ENCODE data around the gene TCF19.

Gene TCF19

DNA sequence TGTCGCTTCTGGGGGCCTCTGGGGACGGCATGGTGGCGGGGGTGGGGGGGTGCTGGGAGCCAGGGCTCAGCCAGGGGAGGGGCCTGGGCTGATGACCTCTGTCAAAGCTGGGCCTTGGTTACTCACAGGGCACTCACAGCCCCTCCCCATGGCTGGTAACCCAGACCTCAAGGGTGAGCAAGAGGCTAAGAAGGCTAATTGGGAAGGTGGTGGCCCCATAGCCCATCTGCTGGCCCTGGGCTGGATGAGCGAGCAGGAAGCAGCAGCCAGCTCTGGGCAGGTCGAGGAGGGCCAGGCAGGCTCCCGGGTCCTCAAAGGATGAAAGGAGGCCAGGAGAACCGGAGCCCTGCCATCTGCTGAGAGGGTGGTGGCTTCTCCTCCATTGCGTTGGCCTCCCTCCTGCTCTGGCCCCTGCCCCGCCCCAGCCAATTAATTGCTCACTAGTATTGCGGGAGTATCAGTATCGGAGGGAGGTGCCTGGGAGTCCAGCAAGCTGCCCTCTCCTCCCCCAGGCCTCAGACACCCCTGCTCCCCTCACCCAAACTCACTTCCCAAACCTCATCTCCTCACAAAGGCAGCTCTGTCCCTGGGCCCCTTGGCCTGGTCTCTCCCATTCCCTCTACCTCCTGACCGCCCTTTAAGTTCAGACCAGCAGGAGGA, 37.1 kb upstream of the TCF19 start:
- no peak for ATAC-seq
- TF ChIP-seq SNAI2 (CRISPR knock-in tag; IDR thresholded peaks at IDR 0.05) = no peak
- no peak for TF ChIP-seq ZNF8 (CRISPR knock-in tag; IDR thresholded peaks at IDR 0.05)
- no peak for TF ChIP-seq ZNF565 (CRISPR knock-in tag; conservative IDR thresholded peaks at IDR 0.05; ENCODE audit: low read depth)
- TF ChIP-seq, protein P1, sequence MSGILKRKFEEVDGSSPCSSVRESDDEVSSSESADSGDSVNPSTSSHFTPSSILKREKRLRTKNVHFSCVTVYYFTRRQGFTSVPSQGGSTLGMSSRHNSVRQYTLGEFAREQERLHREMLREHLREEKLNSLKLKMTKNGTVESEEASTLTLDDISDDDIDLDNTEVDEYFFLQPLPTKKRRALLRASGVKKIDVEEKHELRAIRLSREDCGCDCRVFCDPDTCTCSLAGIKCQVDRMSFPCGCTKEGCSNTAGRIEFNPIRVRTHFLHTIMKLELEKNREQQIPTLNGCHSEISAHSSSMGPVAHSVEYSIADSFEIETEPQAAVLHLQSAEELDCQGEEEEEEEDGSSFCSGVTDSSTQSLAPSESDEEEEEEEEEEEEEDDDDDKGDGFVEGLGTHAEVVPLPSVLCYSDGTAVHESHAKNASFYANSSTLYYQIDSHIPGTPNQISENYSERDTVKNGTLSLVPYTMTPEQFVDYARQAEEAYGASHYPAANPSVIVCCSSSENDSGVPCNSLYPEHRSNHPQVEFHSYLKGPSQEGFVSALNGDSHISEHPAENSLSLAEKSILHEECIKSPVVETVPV (CRISPR knock-in tag; IDR thresholded peaks at IDR 0.05) = no peak
- no peak for TF ChIP-seq ISL1 (CRISPR knock-in tag; IDR thresholded peaks at IDR 0.05)
- TF ChIP-seq ZFP3 (CRISPR knock-in tag; IDR thresholded peaks at IDR 0.05) = no peak
- TF ChIP-seq TCF4 (CRISPR knock-in tag; IDR thresholded peaks at IDR 0.05; ENCODE audit: borderline replicate concordance) = no peak
- TF ChIP-seq, protein P2, sequence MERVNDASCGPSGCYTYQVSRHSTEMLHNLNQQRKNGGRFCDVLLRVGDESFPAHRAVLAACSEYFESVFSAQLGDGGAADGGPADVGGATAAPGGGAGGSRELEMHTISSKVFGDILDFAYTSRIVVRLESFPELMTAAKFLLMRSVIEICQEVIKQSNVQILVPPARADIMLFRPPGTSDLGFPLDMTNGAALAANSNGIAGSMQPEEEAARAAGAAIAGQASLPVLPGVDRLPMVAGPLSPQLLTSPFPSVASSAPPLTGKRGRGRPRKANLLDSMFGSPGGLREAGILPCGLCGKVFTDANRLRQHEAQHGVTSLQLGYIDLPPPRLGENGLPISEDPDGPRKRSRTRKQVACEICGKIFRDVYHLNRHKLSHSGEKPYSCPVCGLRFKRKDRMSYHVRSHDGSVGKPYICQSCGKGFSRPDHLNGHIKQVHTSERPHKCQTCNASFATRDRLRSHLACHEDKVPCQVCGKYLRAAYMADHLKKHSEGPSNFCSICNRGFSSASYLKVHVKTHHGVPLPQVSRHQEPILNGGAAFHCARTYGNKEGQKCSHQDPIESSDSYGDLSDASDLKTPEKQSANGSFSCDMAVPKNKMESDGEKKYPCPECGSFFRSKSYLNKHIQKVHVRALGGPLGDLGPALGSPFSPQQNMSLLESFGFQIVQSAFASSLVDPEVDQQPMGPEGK (CRISPR knock-in tag; IDR thresholded peaks at IDR 0.05; ENCODE audit: borderline replicate concordance) = no peak
- TF ChIP-seq ZFP30 (CRISPR knock-in tag; IDR thresholded peaks at IDR 0.05) = no peak
- TF ChIP-seq PPARA (CRISPR knock-in tag; IDR thresholded peaks at IDR 0.05; ENCODE audit: borderline replicate concordance) = no peak
- TF ChIP-seq, protein P3, sequence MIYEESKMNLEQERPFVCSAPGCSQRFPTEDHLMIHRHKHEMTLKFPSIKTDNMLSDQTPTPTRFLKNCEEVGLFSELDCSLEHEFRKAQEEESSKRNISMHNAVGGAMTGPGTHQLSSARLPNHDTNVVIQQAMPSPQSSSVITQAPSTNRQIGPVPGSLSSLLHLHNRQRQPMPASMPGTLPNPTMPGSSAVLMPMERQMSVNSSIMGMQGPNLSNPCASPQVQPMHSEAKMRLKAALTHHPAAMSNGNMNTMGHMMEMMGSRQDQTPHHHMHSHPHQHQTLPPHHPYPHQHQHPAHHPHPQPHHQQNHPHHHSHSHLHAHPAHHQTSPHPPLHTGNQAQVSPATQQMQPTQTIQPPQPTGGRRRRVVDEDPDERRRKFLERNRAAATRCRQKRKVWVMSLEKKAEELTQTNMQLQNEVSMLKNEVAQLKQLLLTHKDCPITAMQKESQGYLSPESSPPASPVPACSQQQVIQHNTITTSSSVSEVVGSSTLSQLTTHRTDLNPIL (CRISPR knock-in tag; IDR thresholded peaks at IDR 0.05; ENCODE audit: low read depth) = no peak
- TF ChIP-seq CSDC2 (CRISPR knock-in tag; IDR thresholded peaks at IDR 0.05) = no peak
- no peak for TF ChIP-seq ARNTL (CRISPR knock-in tag; IDR thresholded peaks at IDR 0.05; ENCODE audit: borderline replicate concordance, low read depth)
- TF ChIP-seq ESRRG (CRISPR knock-in tag; IDR thresholded peaks at IDR 0.05) = no peak
- no peak for TF ChIP-seq TOX (CRISPR knock-in tag; IDR thresholded peaks at IDR 0.05; ENCODE audit: borderline replicate concordance)
- TF ChIP-seq, protein P4, sequence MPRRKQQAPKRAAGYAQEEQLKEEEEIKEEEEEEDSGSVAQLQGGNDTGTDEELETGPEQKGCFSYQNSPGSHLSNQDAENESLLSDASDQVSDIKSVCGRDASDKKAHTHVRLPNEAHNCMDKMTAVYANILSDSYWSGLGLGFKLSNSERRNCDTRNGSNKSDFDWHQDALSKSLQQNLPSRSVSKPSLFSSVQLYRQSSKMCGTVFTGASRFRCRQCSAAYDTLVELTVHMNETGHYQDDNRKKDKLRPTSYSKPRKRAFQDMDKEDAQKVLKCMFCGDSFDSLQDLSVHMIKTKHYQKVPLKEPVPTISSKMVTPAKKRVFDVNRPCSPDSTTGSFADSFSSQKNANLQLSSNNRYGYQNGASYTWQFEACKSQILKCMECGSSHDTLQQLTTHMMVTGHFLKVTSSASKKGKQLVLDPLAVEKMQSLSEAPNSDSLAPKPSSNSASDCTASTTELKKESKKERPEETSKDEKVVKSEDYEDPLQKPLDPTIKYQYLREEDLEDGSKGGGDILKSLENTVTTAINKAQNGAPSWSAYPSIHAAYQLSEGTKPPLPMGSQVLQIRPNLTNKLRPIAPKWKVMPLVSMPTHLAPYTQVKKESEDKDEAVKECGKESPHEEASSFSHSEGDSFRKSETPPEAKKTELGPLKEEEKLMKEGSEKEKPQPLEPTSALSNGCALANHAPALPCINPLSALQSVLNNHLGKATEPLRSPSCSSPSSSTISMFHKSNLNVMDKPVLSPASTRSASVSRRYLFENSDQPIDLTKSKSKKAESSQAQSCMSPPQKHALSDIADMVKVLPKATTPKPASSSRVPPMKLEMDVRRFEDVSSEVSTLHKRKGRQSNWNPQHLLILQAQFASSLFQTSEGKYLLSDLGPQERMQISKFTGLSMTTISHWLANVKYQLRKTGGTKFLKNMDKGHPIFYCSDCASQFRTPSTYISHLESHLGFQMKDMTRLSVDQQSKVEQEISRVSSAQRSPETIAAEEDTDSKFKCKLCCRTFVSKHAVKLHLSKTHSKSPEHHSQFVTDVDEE (CRISPR knock-in tag; IDR thresholded peaks at IDR 0.05) = no peak
- no peak for TF ChIP-seq RARB (CRISPR knock-in tag; IDR thresholded peaks at IDR 0.05)
- TF ChIP-seq GLIS3 (CRISPR knock-in tag; IDR thresholded peaks at IDR 0.05) = no peak

DNA sequence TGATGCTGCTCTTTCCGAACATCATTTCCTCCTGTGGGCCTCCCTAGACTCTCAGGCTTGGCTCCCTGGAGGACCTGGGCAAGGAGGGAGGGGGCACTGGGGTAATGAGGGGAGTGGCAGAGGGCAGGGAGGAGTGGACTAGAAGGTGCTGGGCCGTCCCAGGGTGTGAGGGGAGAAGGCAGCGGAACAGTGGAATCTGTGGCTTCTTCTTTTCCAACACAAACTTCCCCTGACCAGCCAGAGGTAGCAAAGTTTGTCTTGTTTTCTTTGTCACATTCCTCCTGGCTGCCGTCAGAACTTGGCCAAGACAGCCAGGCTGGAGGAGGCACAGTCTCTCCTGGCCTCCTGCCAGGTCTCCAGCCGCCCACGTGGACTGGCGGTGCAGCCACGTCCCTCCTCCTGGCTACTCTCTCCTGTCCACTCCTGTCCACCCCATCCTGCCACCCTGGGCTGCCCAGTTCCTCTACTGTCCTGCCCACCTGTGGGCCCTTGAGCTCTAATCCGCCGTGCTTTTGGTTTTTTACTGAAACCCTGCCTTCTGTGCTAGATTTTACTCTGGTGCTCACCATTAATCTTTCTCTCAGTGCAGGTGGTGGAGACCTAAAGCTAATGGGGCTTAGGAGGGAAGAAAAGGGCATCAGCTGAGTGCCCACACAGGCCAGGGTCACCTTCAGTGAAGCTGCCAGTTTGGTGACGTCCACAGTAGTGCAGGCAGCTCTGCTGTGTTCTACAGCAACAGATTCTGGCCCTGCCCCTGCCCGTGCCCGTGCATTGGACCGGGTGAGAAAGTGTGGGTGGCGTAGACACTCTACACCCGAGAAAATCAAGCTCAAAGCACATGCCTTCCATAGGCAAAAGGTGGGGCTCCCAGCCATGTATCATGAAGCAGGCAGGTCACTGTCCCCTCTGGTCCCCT, 35.3 kb upstream of the TCF19 start:
- peak; percentile 82 for ATAC-seq
- TF ChIP-seq TOX (CRISPR knock-in tag; IDR thresholded peaks at IDR 0.05; ENCODE audit: borderline replicate concordance) = no peak
- no peak for TF ChIP-seq SNAI2 (CRISPR knock-in tag; IDR thresholded peaks at IDR 0.05)
- no peak for TF ChIP-seq ZC3H10 (CRISPR knock-in tag; IDR thresholded peaks at IDR 0.05)
- no peak for TF ChIP-seq ZNF8 (CRISPR knock-in tag; IDR thresholded peaks at IDR 0.05)
- no peak for TF ChIP-seq OSR1 (CRISPR knock-in tag; IDR thresholded peaks at IDR 0.05)
- no peak for TF ChIP-seq GLIS3 (CRISPR knock-in tag; IDR thresholded peaks at IDR 0.05)
- no peak for TF ChIP-seq ARNTL (CRISPR knock-in tag; IDR thresholded peaks at IDR 0.05; ENCODE audit: borderline replicate concordance, low read depth)
- TF ChIP-seq, protein P4 (CRISPR knock-in tag; IDR thresholded peaks at IDR 0.05) = no peak
- TF ChIP-seq, protein P1 (CRISPR knock-in tag; IDR thresholded peaks at IDR 0.05) = no peak
- no peak for TF ChIP-seq ZNF70 (CRISPR knock-in tag; IDR thresholded peaks at IDR 0.05)
- no peak for TF ChIP-seq TCF4 (CRISPR knock-in tag; IDR thresholded peaks at IDR 0.05; ENCODE audit: borderline replicate concordance)
- no peak for TF ChIP-seq ISL1 (CRISPR knock-in tag; IDR thresholded peaks at IDR 0.05)
- TF ChIP-seq ZFP30 (CRISPR knock-in tag; IDR thresholded peaks at IDR 0.05) = no peak
- TF ChIP-seq CSDC2 (CRISPR knock-in tag; IDR thresholded peaks at IDR 0.05) = no peak
- TF ChIP-seq, protein P3 (CRISPR knock-in tag; IDR thresholded peaks at IDR 0.05; ENCODE audit: low read depth) = no peak
- no peak for TF ChIP-seq ESRRG (CRISPR knock-in tag; IDR thresholded peaks at IDR 0.05)

Measured in SK-N-SH treated with all-trans-retinoic acid at 6 μM for 48 hours (cell line).